ENCODE results near the gene ZCRB1. TPM values are rescaled to one million over a fixed set of nuclear protein-coding genes. Genes with fewer than 3 reads are reported as not detected.

ZCRB1 gene
- total RNA-seq, 2 experiments from 2014 or later: 55.9 to 62.8 TPM

GRCh38 chr12:42322567-42322966 is 3.3 kb downstream of the ZCRB1 start:
- Mint-ChIP-seq H3K36me3 (peaks cover 27% of the 10 kb centered on the region), H3K27me3 (no peaks in the 10 kb centered on the region), H3K9me3 (ENCODE audit: low read depth) (no peaks in the 10 kb centered on the region), H3K4me1 (peaks cover 24% of the 10 kb centered on the region), H3K27ac (no peak overlapping the region), H3K4me3 (no peak overlapping the region)
- ATAC-seq (no peak), DNase-seq (no peak)
- CTCF ChIA-PET: no interaction called here

GRCh38 chr12:42320796-42321195 is 5.1 kb downstream of the ZCRB1 start:
- H3K36me3 Mint-ChIP-seq: peaks cover 24% of the 10 kb centered on the region
- no peaks in the 10 kb centered on the region for H3K27me3 Mint-ChIP-seq
- no peak for DNase-seq
- ATAC-seq: no peak
- H3K4me3 Mint-ChIP-seq: no peak overlapping the region
- H3K27ac Mint-ChIP-seq: no peak overlapping the region
- H3K9me3 Mint-ChIP-seq (ENCODE audit: low read depth): no peaks in the 10 kb centered on the region
- CTCF ChIA-PET: no interaction called here
- H3K4me1 Mint-ChIP-seq: peaks cover 18% of the 10 kb centered on the region

- ATAC-seq: no peak
- Mint-ChIP-seq H3K9me3 (ENCODE audit: low read depth) (no peaks in the 10 kb centered on the region), H3K36me3 (peaks cover 17% of the 10 kb centered on the region), H3K4me3 (no peak overlapping the region), H3K27ac (no peak overlapping the region), H3K4me1 (peaks cover 1% of the 10 kb centered on the region), H3K27me3 (no peaks in the 10 kb centered on the region)
- CTCF ChIA-PET: interaction anchor here (0.6 to 1.5 kb wide), 2 partner anchors 17 to 31 kb away, joined by 3 to 4 read pairs; no protein-coding TSS in a partner anchor
- DNase-seq: no peak
Measured at GRCh38 chr12:42315108-42315507, 10.8 kb downstream of the ZCRB1 start.

- H3K36me3 Mint-ChIP-seq: peaks cover 10% of the 10 kb centered on the region
- peaks cover 2% of the 10 kb centered on the region for H3K4me1 Mint-ChIP-seq
- H3K9me3 Mint-ChIP-seq (ENCODE audit: low read depth): no peaks in the 10 kb centered on the region
- CTCF ChIA-PET: no interaction called here
- ATAC-seq: no peak
- H3K27me3 Mint-ChIP-seq: no peaks in the 10 kb centered on the region
- no peak overlapping the region for H3K4me3 Mint-ChIP-seq
- H3K27ac Mint-ChIP-seq: no peak overlapping the region
- no peak for DNase-seq
Measured at GRCh38 chr12:42309996-42310395, 15.9 kb downstream of the ZCRB1 start.

GRCh38 chr12:42308390-42308789 is 17.5 kb downstream of the ZCRB1 start:
- Mint-ChIP-seq H3K27ac (no peak overlapping the region), H3K9me3 (ENCODE audit: low read depth) (no peaks in the 10 kb centered on the region), H3K4me3 (no peak overlapping the region), H3K36me3 (peaks cover 5% of the 10 kb centered on the region), H3K27me3 (no peaks in the 10 kb centered on the region), H3K4me1 (peaks cover 2% of the 10 kb centered on the region)
- CTCF ChIA-PET: no interaction called here
- no peak for DNase-seq
- ATAC-seq: no peak

- Mint-ChIP-seq H3K4me1 (peaks cover 2% of the 10 kb centered on the region), H3K36me3 (no peaks in the 10 kb centered on the region), H3K4me3 (no peak overlapping the region), H3K9me3 (ENCODE audit: low read depth) (no peaks in the 10 kb centered on the region), H3K27ac (no peak overlapping the region), H3K27me3 (no peaks in the 10 kb centered on the region)
- ATAC-seq (no peak), DNase-seq (no peak)
- CTCF ChIA-PET: no interaction called here
Measured at GRCh38 chr12:42306297-42306696, 19.6 kb downstream of the ZCRB1 start.

GRCh38 chr12:42299392-42300308 is 26.2 kb downstream of the ZCRB1 start:
- no peaks in the 10 kb centered on the region for H3K36me3 Mint-ChIP-seq
- H3K9me3 Mint-ChIP-seq (ENCODE audit: low read depth): no peaks in the 10 kb centered on the region
- CTCF ChIA-PET: interaction anchor here (1.0 to 1.5 kb wide), 2 partner anchors 72 to 78 kb away, joined by 3 to 6 read pairs; no protein-coding TSS in a partner anchor
- no peaks in the 10 kb centered on the region for H3K27me3 Mint-ChIP-seq
- peaks cover 19% of the 10 kb centered on the region for H3K4me1 Mint-ChIP-seq
- DNase-seq (peak; percentile 88), ATAC-seq (peak; percentile 87)
- H3K4me3 Mint-ChIP-seq: peak overlapping the region; percentile 61
- H3K27ac Mint-ChIP-seq: peak overlapping the region; percentile 88

- CTCF ChIA-PET: interaction anchor here (1.0 to 1.5 kb wide), 3 partner anchors 35 to 77 kb away, joined by 3 to 6 read pairs (median 3); no protein-coding TSS in a partner anchor
- Mint-ChIP-seq H3K4me3 (peak overlapping the region; percentile 61), H3K4me1 (peaks cover 19% of the 10 kb centered on the region), H3K27me3 (no peaks in the 10 kb centered on the region), H3K9me3 (ENCODE audit: low read depth) (no peaks in the 10 kb centered on the region), H3K27ac (peak overlapping the region; percentile 88), H3K36me3 (no peaks in the 10 kb centered on the region)
- ATAC-seq: no peak
- no peak for DNase-seq
Measured at GRCh38 chr12:42298887-42299286, 27.0 kb downstream of the ZCRB1 start.

- ATAC-seq (no peak), DNase-seq (no peak)
- Mint-ChIP-seq H3K4me3 (no peak overlapping the region), H3K4me1 (peaks cover 19% of the 10 kb centered on the region), H3K27ac (no peak overlapping the region), H3K9me3 (ENCODE audit: low read depth) (no peaks in the 10 kb centered on the region), H3K36me3 (no peaks in the 10 kb centered on the region), H3K27me3 (peaks cover 2% of the 10 kb centered on the region)
- CTCF ChIA-PET: interaction anchor here (0.7 to 1.4 kb wide), 8 partner anchors 11 to 812 kb away, joined by 3 to 8 read pairs (median 3); no protein-coding TSS in a partner anchor
Measured at GRCh38 chr12:42296503-42297109, 29.3 kb downstream of the ZCRB1 start.

GRCh38 chr12:42291680-42292079 is 34.2 kb downstream of the ZCRB1 start:
- peaks cover 9% of the 10 kb centered on the region for H3K27me3 Mint-ChIP-seq
- H3K9me3 Mint-ChIP-seq (ENCODE audit: low read depth): no peaks in the 10 kb centered on the region
- no peak for DNase-seq
- CTCF ChIA-PET: no interaction called here
- no peak overlapping the region for H3K4me3 Mint-ChIP-seq
- H3K4me1 Mint-ChIP-seq: no peaks in the 10 kb centered on the region
- ATAC-seq: no peak
- no peak overlapping the region for H3K27ac Mint-ChIP-seq
- H3K36me3 Mint-ChIP-seq: no peaks in the 10 kb centered on the region

GRCh38 chr12:42288544-42288943 is 37.4 kb downstream of the ZCRB1 start:
- H3K9me3 Mint-ChIP-seq (ENCODE audit: low read depth): no peaks in the 10 kb centered on the region
- CTCF ChIA-PET: no interaction called here
- DNase-seq: no peak

GRCh38 chr12:42286741-42287140 is 39.2 kb downstream of the ZCRB1 start:
- no peak overlapping the region for H3K27ac Mint-ChIP-seq
- CTCF ChIA-PET: no interaction called here
- ATAC-seq (no peak), DNase-seq (no peak)
- H3K9me3 Mint-ChIP-seq (ENCODE audit: low read depth): no peaks in the 10 kb centered on the region
- peaks cover 18% of the 10 kb centered on the region for H3K27me3 Mint-ChIP-seq
- H3K36me3 Mint-ChIP-seq: no peaks in the 10 kb centered on the region
- H3K4me3 Mint-ChIP-seq: no peak overlapping the region
- peaks cover 5% of the 10 kb centered on the region for H3K4me1 Mint-ChIP-seq

More at GRCh38 chr12:42288544-42288943, 37.4 kb downstream of the ZCRB1 start:
- Mint-ChIP-seq H3K4me1 (peaks cover 5% of the 10 kb centered on the region), H3K27me3 (peaks cover 11% of the 10 kb centered on the region), H3K4me3 (no peak overlapping the region), H3K27ac (no peak overlapping the region), H3K36me3 (no peaks in the 10 kb centered on the region)
- ATAC-seq: no peak

GRCh38 chr12:42285431-42285830 is 40.5 kb downstream of the ZCRB1 start:
- Mint-ChIP-seq H3K4me3 (no peak overlapping the region), H3K27ac (no peak overlapping the region), H3K9me3 (ENCODE audit: low read depth) (no peaks in the 10 kb centered on the region), H3K27me3 (peaks cover 10% of the 10 kb centered on the region), H3K4me1 (peaks cover 5% of the 10 kb centered on the region), H3K36me3 (no peaks in the 10 kb centered on the region)
- DNase-seq: no peak
- CTCF ChIA-PET: interaction anchor here (1.3 kb wide), 1 partner anchor 11 kb away, joined by 8 read pairs; no protein-coding TSS in a partner anchor
- ATAC-seq: no peak
